Bladder microvascular endothelial cell (primary cell): ENCODE data around the gene ENHO. TPM values are rescaled to one million over a fixed set of nuclear protein-coding genes. Genes with fewer than 3 reads are reported as not detected.

Source experiments
- total RNA-seq: library from RNA; depleted of rRNA; stranded (reverse); fragments of >200 nt; gene quantifications from 2 replicates; pipeline ENCODE4 v1.2.3, GENCODE V29; 2014

The ENHO gene
- total RNA-seq: 0.06 and 0.16 TPM in 2 replicates

DNA sequence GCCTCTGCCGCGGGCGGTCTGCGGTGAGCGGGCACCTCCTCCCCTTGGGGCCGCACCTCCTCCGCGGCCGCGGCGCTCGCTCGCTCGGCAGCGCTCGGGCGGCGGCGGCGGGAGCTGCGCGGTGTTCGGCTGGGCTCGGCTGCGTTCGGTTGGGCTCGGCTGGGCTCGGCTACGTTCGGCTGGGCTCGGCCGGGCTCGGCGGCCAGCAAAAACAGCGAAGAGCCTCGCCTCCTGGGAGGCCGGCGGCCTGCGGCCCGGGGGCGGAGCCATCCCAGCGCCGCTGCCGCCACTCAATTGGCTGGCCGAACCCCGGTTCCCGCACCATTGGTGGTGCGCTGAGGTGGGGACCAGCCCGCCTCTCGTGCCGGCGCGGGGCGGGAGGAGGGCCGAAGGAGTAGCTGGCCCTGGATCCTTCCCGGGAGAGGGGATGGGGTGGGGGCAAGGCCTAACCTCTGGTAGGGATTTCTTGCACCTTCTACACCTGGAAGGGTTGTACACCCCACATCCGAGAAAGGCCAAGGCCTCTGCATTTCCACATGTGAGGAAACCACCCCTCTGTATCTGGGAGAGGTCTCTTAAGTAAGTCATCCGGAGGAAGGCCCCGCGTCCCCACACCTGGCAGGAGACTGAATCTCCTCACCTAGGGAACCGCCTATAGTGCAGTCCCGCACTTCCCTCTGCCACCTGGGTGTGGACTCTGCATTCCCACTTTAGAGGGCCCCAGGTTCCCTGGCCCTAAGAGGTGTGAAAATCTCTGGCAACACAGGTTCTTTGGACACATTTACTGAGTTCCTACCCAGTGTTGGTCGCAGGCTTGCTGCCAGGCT, at the start of gene ENHO:
Gene ENHO, minus strand, starts transcription at position 20 of the 827 bp plus-strand sequence. CDS start 1,295 bp downstream, outside the sequence.

Other genes starting within 250 kb of the ENHO start
- 2.2 and 2.3 TPM in 2 replicates for gene KIF24, start 193.7 kb downstream of the ENHO start, total RNA-seq
- 19.1 and 50.8 TPM in 2 replicates for gene NUDT2, start 193.4 kb downstream of the ENHO start, total RNA-seq
- 3.9 and 6.5 TPM in 2 replicates for gene MYORG, start 146.1 kb downstream of the ENHO start, total RNA-seq
- 8.6 and 15.9 TPM in 2 replicates for gene FAM219A, start 64.4 kb downstream of the ENHO start, total RNA-seq
- gene DNAI1, start 64.2 kb downstream of the ENHO start, total RNA-seq: not detected in 2 replicates
- gene CNTFR, start 66.7 kb upstream of the ENHO start, total RNA-seq: not detected in 2 replicates
- gene RPP25L, start 89.1 kb upstream of the ENHO start, total RNA-seq: 14.4 and 20.2 TPM in 2 replicates
- 67.2 and 74.1 TPM in 2 replicates for gene DCTN3, start 97.5 kb upstream of the ENHO start, total RNA-seq
- gene ARID3C, start 106.1 kb upstream of the ENHO start, total RNA-seq: 0.16 TPM in 1 of 2 replicates, not detected in the other
- 24.8 and 48.1 TPM in 2 replicates for gene SIGMAR1, start 114.8 kb upstream of the ENHO start, total RNA-seq
- 20.7 and 33.9 TPM in 2 replicates for gene GALT, start 123.7 kb upstream of the ENHO start, total RNA-seq
- gene IL11RA, start 129.2 kb upstream of the ENHO start, total RNA-seq: 6.6 and 9.6 TPM in 2 replicates
- 0.16 TPM in 1 of 2 replicates, not detected in the other for gene CCL27, start 139.7 kb upstream of the ENHO start, total RNA-seq
- gene CCL19, start 168.3 kb upstream of the ENHO start, total RNA-seq: not detected in 2 replicates
- gene CCL21, start 187.1 kb upstream of the ENHO start, total RNA-seq: 0.76 TPM in 1 of 2 replicates, not detected in the other